SJSA1 (cell line): ENCODE results near the gene RPS27L. TPM values are rescaled to one million over a fixed set of nuclear protein-coding genes. Genes with fewer than 3 reads are reported as not detected.

Source experiments
- DNase-seq, 2 experiments: peaks; one replicate each; pipeline ENCODE4 v3.0.0-alpha.2; 2015 to 2020; ENCODE audit warnings: low spot score in 2 of 2, low read depth in 1 of 2
- H3K27ac ChIP-seq: fragments of 250-450 bp; sonication (Bioruptor Pico); 2 replicates; pipeline ENCODE4 v1.5.1; 2020; ENCODE audit warnings: mild to moderate bottlenecking, moderate library complexity
- H3K27me3 ChIP-seq: fragments of 250-450 bp; sonication (Bioruptor Pico); replicated peaks from 2 replicates; pipeline ENCODE4 v1.5.1; 2020; ENCODE audit warnings: mild to moderate bottlenecking, moderate library complexity
- H3K36me3 ChIP-seq: fragments of 250-450 bp; sonication (Bioruptor Pico); 2 replicates; pipeline ENCODE4 v1.5.1; 2020; ENCODE audit warnings: mild to moderate bottlenecking
- H3K4me1 ChIP-seq: fragments of 250-450 bp; sonication (Bioruptor Pico); replicated peaks from 2 replicates; pipeline ENCODE4 v1.6.1; 2021; ENCODE audit warnings: mild to moderate bottlenecking
- H3K4me3 ChIP-seq: fragments of 250-450 bp; sonication (Bioruptor Pico); 2 replicates; pipeline ENCODE4 v1.5.1; 2020; ENCODE audit warnings: mild to moderate bottlenecking
- H3K9me3 ChIP-seq: fragments of 250-450 bp; sonication (Bioruptor Pico); replicated peaks from 2 replicates; pipeline ENCODE4 v1.5.1; 2020; ENCODE audit warnings: mild to moderate bottlenecking
- total RNA-seq: library from RNA; depleted of rRNA; stranded (reverse); fragments of >200 nt; shearing (Covaris generic); gene quantifications from 2 replicates; pipeline ENCODE4 v1.2.3, GENCODE V29; 2014

Gene RPS27L
- total RNA-seq, 1 experiment from 2014 or later, result 148 TPM

DNA sequence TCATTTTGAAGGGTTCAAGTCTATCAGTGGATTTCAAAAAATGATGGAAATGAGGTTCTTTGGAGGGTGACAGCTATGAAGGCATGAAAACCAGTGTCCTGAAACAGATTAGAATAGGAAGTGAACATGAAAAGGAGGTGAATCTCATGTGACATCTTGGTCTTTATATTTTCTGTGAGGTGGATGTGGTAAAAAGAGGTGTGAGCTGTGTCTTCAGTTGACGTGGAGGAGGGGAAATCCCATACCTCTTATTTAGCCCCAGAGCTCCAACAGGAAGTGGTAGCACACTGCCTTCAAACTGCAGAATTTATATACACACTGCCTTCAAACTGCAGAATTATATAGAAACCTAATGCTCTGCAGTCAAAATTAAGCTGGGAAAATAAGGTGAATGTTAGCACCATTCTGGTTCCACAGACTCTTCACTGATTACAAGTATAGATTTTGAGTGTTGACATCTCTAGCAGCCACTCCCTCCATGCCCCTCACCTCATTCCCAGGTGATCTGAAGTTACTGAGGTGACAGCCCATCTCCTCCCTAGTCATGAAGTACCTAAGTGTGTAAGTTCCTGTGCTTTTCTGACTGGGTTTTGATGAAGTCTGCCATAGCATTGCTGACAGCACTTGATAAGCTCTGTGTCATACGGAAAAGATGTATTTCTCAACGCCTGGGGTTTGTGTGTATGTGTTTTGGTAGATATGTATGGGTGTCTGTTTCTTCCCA is 34.8 kb upstream of the RPS27L start:
- H3K4me3 ChIP-seq, result no peak overlapping the region

GRCh38 chr15:63190769-63191649 is 33.7 kb upstream of the RPS27L start:
- no peaks in the 10 kb centered on the region for H3K9me3 ChIP-seq
- H3K4me3 ChIP-seq, result peak overlapping the region; percentile 50
- no peak for DNase-seq
- H3K4me1 ChIP-seq, result peaks cover 57% of the 10 kb centered on the region
- no peaks in the 10 kb centered on the region for H3K27me3 ChIP-seq
- H3K36me3 ChIP-seq, result no peaks in the 10 kb centered on the region
- no peak overlapping the region for H3K27ac ChIP-seq

More for the DNA sequence above, 34.8 kb upstream of the RPS27L start:
- Histone ChIP-seq H3K9me3 (no peaks in the 10 kb centered on the region), H3K36me3 (no peaks in the 10 kb centered on the region), H3K4me1 (peaks cover 55% of the 10 kb centered on the region), H3K27ac (no peak overlapping the region), H3K27me3 (no peaks in the 10 kb centered on the region)
- no peak for DNase-seq

DNA sequence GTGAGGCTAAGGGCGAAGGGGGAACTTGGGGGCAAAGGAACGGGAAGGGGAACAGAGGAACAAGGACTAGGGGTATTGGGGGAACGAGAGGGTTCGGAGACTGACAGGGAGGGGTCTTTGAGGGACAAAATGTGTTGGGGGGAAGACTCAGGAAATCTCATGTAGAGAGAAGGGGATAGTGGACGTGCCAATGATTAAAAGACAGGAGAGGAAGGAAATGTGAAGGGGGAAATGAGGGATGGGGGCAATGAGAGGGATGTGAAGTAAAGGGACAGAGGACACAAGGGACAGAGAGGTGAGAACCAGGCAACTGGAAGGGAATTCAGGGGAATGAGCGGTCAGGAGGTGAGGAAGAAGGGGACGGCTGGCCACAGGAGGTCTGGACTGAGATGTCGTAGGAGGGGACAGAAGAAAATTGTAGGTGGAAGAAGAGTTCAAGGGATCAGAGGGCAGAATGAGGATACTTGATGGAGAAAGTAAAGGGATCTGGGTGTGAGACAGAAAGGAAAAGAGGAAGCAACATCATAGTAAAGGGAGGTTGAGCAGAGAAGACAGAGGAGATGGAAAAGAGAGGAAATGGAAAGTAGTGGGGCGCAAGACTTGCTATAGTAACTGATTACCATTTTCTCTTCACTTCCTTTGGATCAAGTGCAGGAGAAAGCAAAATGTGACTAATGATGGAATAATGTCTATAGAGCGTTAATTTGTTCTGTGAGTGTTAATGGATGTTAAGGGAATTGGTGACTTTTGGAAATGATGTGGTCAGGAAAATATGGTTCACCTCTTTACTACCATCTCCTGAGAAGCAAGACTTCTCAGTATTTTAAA is 32.9 kb upstream of the RPS27L start:
- no peak for DNase-seq
- Histone ChIP-seq H3K9me3 (no peaks in the 10 kb centered on the region), H3K36me3 (no peaks in the 10 kb centered on the region), H3K4me3 (peak overlapping the region; percentile 50), H3K27ac (no peak overlapping the region; the same call in 1 of the 2 replicates), H3K27me3 (no peaks in the 10 kb centered on the region), H3K4me1 (peaks cover 63% of the 10 kb centered on the region)

DNA sequence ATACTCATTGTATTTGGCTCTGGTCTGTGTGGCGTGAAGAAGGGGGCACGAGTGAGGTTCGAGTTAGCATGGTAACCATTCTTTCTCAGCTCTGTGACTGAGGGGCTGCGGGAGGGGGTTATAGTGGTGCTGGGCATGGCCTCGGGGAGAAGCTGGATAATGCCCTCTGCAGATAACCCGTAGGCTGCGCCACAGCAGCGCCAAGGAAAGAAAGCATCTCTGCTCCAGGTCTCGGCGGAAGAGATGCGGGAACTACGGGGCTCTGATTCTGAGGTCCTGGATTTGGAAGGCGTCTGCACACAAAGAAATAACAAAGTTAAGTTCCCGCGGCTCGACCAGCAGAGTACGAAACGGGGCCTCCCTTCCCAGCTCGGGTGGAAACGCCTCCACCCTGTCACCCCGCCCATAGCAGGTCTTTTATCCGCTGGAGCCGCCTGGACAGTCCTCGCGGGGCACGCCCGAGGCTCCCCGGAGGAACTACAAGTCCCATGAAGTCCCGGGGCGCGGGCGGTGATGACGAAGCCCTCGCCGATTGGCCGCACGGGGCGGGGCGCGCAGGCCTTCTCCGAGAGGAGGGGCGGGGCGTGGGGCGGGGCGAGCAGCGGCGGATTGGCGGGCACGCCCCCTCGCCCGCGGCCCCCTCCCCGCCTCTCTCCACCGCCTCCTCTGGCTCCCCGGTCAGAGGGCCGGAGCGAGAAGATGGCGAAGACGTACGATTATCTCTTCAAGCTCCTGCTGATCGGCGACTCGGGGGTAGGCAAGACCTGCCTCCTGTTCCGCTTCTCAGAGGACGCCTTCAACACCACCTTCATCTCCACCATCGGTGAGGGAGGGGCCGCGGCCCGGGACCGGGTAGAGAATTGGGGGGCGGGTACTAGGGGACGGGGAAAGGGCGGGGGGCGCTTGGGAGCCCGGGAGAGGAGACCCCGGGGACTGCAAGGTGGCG is 31.9 kb upstream of the RPS27L start, which contains the start of gene RAB8B:
Gene RAB8B (plus strand): TSS at position 681 of the 946 bp plus-strand sequence. CDS start 19 bp downstream, at position 700.
- DNase-seq, result peak; percentile 93 to 99
- H3K27ac ChIP-seq, result peak within 1 kb of the TSS; percentile 2; the same call in 1 of the 2 replicates
- peaks cover 63% of the 10 kb centered on the region for H3K4me1 ChIP-seq
- no peaks in the 10 kb centered on the region for H3K9me3 ChIP-seq
- no peaks in the 10 kb centered on the region for H3K36me3 ChIP-seq
- peak within 1 kb of the TSS; percentile 50 for H3K4me3 ChIP-seq
- H3K27me3 ChIP-seq, result no peaks in the 10 kb centered on the region

GRCh38 chr15:63188247-63188925 is 31.1 kb upstream of the RPS27L start:
- DNase-seq, result no peak

GRCh38 chr15:63187589-63188226 is 30.4 kb upstream of the RPS27L start:
- Histone ChIP-seq H3K4me3 (no peak overlapping the region), H3K9me3 (no peaks in the 10 kb centered on the region), H3K36me3 (no peaks in the 10 kb centered on the region), H3K27me3 (no peaks in the 10 kb centered on the region), H3K4me1 (peaks cover 64% of the 10 kb centered on the region), H3K27ac (no peak overlapping the region)
- DNase-seq, result no peak

More at GRCh38 chr15:63188247-63188925, 31.1 kb upstream of the RPS27L start:
- H3K4me3 ChIP-seq, result peak overlapping the region; percentile 50
- H3K27ac ChIP-seq, result peak overlapping the region; percentile 2; the same call in 1 of the 2 replicates
- no peaks in the 10 kb centered on the region for H3K36me3 ChIP-seq
- H3K27me3 ChIP-seq, result no peaks in the 10 kb centered on the region
- no peaks in the 10 kb centered on the region for H3K9me3 ChIP-seq
- peaks cover 61% of the 10 kb centered on the region for H3K4me1 ChIP-seq

GRCh38 chr15:63186065-63186464 is 28.8 kb upstream of the RPS27L start:
- Histone ChIP-seq H3K9me3 (no peaks in the 10 kb centered on the region), H3K4me1 (peaks cover 67% of the 10 kb centered on the region), H3K36me3 (no peaks in the 10 kb centered on the region), H3K4me3 (no peak overlapping the region), H3K27ac (peak overlapping the region; percentile 82), H3K27me3 (no peaks in the 10 kb centered on the region)
- DNase-seq, result peak; percentile 59 to 93

GRCh38 chr15:63185206-63185605 is 27.9 kb upstream of the RPS27L start:
- Histone ChIP-seq H3K27ac (peak overlapping the region; percentile 82), H3K27me3 (no peaks in the 10 kb centered on the region), H3K9me3 (no peaks in the 10 kb centered on the region), H3K4me1 (peaks cover 58% of the 10 kb centered on the region), H3K36me3 (no peaks in the 10 kb centered on the region), H3K4me3 (no peak overlapping the region)
- peak; percentile 68 to 70 for DNase-seq

GRCh38 chr15:63181648-63182047 is 24.4 kb upstream of the RPS27L start:
- DNase-seq, result peak in 1 of 2 experiments; percentile 48

GRCh38 chr15:63180746-63181145 is 23.5 kb upstream of the RPS27L start:
- Histone ChIP-seq H3K4me3 (no peak overlapping the region), H3K27me3 (no peaks in the 10 kb centered on the region)
- DNase-seq, result no peak

More at GRCh38 chr15:63181648-63182047, 24.4 kb upstream of the RPS27L start:
- H3K4me1 ChIP-seq, result peaks cover 63% of the 10 kb centered on the region
- H3K27me3 ChIP-seq, result no peaks in the 10 kb centered on the region
- no peaks in the 10 kb centered on the region for H3K36me3 ChIP-seq
- no peaks in the 10 kb centered on the region for H3K9me3 ChIP-seq
- no peak overlapping the region for H3K27ac ChIP-seq
- H3K4me3 ChIP-seq, result no peak overlapping the region

DNA sequence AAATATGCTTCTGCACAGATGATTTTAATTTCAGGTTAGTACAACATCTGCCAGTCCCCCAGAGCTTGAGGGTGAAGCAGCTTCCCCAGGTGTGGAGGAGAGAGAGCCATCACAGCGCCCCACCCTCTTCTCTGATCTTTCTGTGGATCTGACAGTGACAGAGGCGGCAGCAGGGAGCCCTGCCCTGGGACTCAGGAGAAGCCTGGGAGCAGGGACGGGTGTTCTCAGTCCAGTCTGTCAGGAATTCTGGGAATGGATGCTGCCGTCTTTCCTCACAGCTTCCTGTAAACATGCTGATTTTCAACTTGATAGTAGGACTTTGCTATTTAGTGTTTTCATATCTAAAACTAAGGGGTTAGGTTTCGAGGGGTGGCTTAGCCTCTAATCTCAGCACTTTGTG is 20.8 kb upstream of the RPS27L start:
- no peaks in the 10 kb centered on the region for H3K9me3 ChIP-seq
- DNase-seq, result peak in 1 of 2 experiments; percentile 36
- H3K36me3 ChIP-seq, result no peaks in the 10 kb centered on the region
- no peak overlapping the region for H3K4me3 ChIP-seq
- peaks cover 38% of the 10 kb centered on the region for H3K4me1 ChIP-seq
- no peak overlapping the region for H3K27ac ChIP-seq
- H3K27me3 ChIP-seq, result no peaks in the 10 kb centered on the region

More at GRCh38 chr15:63180746-63181145, 23.5 kb upstream of the RPS27L start:
- Histone ChIP-seq H3K9me3 (no peaks in the 10 kb centered on the region), H3K4me1 (peaks cover 61% of the 10 kb centered on the region), H3K27ac (no peak overlapping the region), H3K36me3 (no peaks in the 10 kb centered on the region)
